ENCODE results near the gene TRIM29.

The TRIM29 gene

GRCh38 chr11:120170741-120171261 lies 32.9 kb upstream of the TRIM29 start:
- no peak for DNase-seq (ENCODE audit: low read depth)
- TF ChIP-seq, protein P1, sequence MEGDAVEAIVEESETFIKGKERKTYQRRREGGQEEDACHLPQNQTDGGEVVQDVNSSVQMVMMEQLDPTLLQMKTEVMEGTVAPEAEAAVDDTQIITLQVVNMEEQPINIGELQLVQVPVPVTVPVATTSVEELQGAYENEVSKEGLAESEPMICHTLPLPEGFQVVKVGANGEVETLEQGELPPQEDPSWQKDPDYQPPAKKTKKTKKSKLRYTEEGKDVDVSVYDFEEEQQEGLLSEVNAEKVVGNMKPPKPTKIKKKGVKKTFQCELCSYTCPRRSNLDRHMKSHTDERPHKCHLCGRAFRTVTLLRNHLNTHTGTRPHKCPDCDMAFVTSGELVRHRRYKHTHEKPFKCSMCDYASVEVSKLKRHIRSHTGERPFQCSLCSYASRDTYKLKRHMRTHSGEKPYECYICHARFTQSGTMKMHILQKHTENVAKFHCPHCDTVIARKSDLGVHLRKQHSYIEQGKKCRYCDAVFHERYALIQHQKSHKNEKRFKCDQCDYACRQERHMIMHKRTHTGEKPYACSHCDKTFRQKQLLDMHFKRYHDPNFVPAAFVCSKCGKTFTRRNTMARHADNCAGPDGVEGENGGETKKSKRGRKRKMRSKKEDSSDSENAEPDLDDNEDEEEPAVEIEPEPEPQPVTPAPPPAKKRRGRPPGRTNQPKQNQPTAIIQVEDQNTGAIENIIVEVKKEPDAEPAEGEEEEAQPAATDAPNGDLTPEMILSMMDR (conservative IDR thresholded peaks at IDR 0.05; ENCODE audit: low read depth, low read length) = no peak
- H3K4me3 ChIP-seq (ENCODE audit: low read length) = no peak overlapping the region

- DNase-seq (ENCODE audit: low read depth) = no peak
- H3K4me3 ChIP-seq (ENCODE audit: low read length) = no peak overlapping the region
- TF ChIP-seq, protein P1 (conservative IDR thresholded peaks at IDR 0.05; ENCODE audit: low read depth, low read length) = no peak
These were observed 32.2 kb upstream of the TRIM29 start for GRCh38 chr11:120169981-120170698.

GRCh38 chr11:120168960-120169681 lies 31.2 kb upstream of the TRIM29 start:
- DNase-seq (ENCODE audit: low read depth) = no peak
- H3K4me3 ChIP-seq (ENCODE audit: low read length) = peak overlapping the region; percentile 50
- TF ChIP-seq, protein P1 (conservative IDR thresholded peaks at IDR 0.05; ENCODE audit: low read depth, low read length) = peak; percentile 61

DNA sequence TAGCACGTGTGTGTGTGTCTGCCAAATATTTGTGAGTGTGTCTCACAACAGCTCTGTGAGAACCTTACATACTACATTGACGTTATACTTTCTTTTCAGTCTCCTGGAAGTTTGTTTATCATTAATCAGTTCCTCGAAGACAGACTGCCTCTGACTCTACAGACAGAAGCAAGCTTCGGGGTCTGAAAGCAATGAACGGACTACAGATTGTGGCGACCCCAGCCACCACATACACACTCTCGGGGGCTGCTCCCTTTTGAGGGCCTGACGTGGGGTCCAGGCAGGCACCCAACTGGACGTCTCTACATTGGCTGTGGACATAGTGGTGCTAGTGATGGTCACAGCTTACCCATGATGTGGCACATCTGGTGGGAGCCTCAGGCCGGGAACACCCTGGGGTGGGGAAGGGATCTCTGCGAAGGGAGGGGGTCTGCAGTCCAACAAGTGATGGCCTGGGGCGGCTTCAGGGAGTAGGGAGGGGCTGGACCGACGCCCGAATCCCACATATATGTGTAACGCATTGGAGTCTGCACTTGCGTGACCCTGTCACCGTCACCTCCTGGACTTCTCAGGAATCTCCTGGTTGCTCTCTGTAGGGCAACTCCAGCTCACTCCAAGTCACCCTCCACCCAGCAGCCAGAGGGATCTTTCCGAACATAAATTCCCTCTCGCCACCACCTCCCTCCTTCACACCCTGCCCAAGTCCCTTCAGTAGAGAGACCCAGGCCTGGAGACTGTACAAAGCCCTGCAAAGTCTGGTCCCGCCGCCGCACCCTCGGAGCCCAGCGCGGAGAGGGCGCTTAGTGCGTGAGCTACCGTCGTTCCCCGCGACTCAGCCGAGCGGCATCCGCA lies 30.4 kb upstream of the TRIM29 start:
- peak overlapping the region; percentile 50 for H3K4me3 ChIP-seq (ENCODE audit: low read length)
- TF ChIP-seq, protein P1 (conservative IDR thresholded peaks at IDR 0.05; ENCODE audit: low read depth, low read length) = no peak
- DNase-seq (ENCODE audit: low read depth) = no peak

- no peak for DNase-seq (ENCODE audit: low read depth)
- H3K4me3 ChIP-seq (ENCODE audit: low read length) = no peak overlapping the region
These were observed 29.7 kb upstream of the TRIM29 start for GRCh38 chr11:120167659-120168058.

GRCh38 chr11:120160436-120160835 lies 22.5 kb upstream of the TRIM29 start:
- TF ChIP-seq, protein P1 (conservative IDR thresholded peaks at IDR 0.05; ENCODE audit: low read depth, low read length) = no peak
- H3K4me3 ChIP-seq (ENCODE audit: low read length) = no peak overlapping the region
- DNase-seq (ENCODE audit: low read depth) = no peak

More at GRCh38 chr11:120167659-120168058, 29.7 kb upstream of the TRIM29 start:
- TF ChIP-seq, protein P1 (conservative IDR thresholded peaks at IDR 0.05; ENCODE audit: low read depth, low read length) = no peak

Data from retinal pigment epithelial cell (primary cell).